GM18858 (cell line): ENCODE results near the gene LRGUK.

Experiments used
- ATAC-seq: cut with Tn5 transposase; IDR thresholded peaks from one replicate; pipeline ENCODE4 v1.9.1; 2021; ENCODE audit not compliant: unreplicated experiment

LRGUK gene

GRCh38 chr7:134126596-134126965, 559 bp upstream of the LRGUK start:
- ATAC-seq, result no peak

GRCh38 chr7:134128829-134129228, 1.7 kb downstream of the LRGUK start:
- ATAC-seq, result no peak

GRCh38 chr7:134129856-134130523, 2.9 kb downstream of the LRGUK start:
- ATAC-seq, result no peak

- no peak for ATAC-seq
Observed at GRCh38 chr7:134134004-134134403, 6.9 kb downstream of the LRGUK start.

- peak; percentile 81 for ATAC-seq
Observed at GRCh38 chr7:134140889-134141867, 14.0 kb downstream of the LRGUK start.

- ATAC-seq, result no peak
Observed at GRCh38 chr7:134141868-134142264, 14.7 kb downstream of the LRGUK start.

GRCh38 chr7:134153493-134154136, 26.5 kb downstream of the LRGUK start:
- ATAC-seq, result no peak

- no peak for ATAC-seq
Observed at GRCh38 chr7:134154581-134155130, 27.5 kb downstream of the LRGUK start.

GRCh38 chr7:134155206-134155605, 28.1 kb downstream of the LRGUK start:
- ATAC-seq, result no peak

- no peak for ATAC-seq
Observed at GRCh38 chr7:134155871-134156270, 28.7 kb downstream of the LRGUK start.

- no peak for ATAC-seq
Observed at GRCh38 chr7:134165252-134165651, 38.1 kb downstream of the LRGUK start.

- no peak for ATAC-seq
Observed at GRCh38 chr7:134167250-134167649, 40.1 kb downstream of the LRGUK start.

GRCh38 chr7:134167841-134168240, 40.7 kb downstream of the LRGUK start:
- no peak for ATAC-seq

- ATAC-seq, result peak; percentile 98
Observed at GRCh38 chr7:134174795-134175261, 47.7 kb downstream of the LRGUK start.

GRCh38 chr7:134175334-134176036, 48.3 kb downstream of the LRGUK start:
- ATAC-seq, result no peak

- no peak for ATAC-seq
Observed at GRCh38 chr7:134176037-134176350, 48.9 kb downstream of the LRGUK start.

- ATAC-seq, result no peak
Observed at GRCh38 chr7:134179036-134180011, 52.2 kb downstream of the LRGUK start.

GRCh38 chr7:134180376-134180775, 53.2 kb downstream of the LRGUK start:
- no peak for ATAC-seq

GRCh38 chr7:134182078-134182477, 54.9 kb downstream of the LRGUK start:
- ATAC-seq, result no peak

- ATAC-seq, result no peak
Observed at GRCh38 chr7:134184767-134185166, 57.6 kb downstream of the LRGUK start.
